Measurements from ENCODE around the gene LGALS3BP.

DNA sequence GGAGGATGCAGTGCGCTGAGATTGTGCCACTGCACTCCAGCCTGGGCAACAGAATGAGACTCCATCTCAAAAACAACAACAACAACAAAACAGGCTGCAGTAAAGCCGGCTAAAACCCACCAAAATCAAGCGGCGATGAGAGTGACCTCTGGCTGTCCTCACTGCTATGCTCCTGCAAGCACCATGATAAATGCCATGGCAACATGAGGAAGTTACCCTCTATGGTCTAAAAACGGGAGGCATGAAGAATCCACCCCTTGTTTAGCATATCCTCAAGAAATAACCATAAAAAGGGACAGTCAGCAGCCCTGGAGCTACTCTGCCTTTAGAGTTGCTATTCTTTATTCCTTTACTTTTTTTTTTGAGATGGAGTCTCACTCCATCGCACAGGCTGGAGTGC is 8.4 kb upstream of the LGALS3BP start:
- TF ChIP-seq, protein P1, sequence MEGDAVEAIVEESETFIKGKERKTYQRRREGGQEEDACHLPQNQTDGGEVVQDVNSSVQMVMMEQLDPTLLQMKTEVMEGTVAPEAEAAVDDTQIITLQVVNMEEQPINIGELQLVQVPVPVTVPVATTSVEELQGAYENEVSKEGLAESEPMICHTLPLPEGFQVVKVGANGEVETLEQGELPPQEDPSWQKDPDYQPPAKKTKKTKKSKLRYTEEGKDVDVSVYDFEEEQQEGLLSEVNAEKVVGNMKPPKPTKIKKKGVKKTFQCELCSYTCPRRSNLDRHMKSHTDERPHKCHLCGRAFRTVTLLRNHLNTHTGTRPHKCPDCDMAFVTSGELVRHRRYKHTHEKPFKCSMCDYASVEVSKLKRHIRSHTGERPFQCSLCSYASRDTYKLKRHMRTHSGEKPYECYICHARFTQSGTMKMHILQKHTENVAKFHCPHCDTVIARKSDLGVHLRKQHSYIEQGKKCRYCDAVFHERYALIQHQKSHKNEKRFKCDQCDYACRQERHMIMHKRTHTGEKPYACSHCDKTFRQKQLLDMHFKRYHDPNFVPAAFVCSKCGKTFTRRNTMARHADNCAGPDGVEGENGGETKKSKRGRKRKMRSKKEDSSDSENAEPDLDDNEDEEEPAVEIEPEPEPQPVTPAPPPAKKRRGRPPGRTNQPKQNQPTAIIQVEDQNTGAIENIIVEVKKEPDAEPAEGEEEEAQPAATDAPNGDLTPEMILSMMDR (IDR thresholded peaks at IDR 0.05), result no peak
- no peak for TF ChIP-seq POLR2A (IDR thresholded peaks at IDR 0.05)

All from esophagus squamous epithelium (tissue), 4 donors.